ENCODE data around the gene EFCAB11.

The EFCAB11 gene

DNA sequence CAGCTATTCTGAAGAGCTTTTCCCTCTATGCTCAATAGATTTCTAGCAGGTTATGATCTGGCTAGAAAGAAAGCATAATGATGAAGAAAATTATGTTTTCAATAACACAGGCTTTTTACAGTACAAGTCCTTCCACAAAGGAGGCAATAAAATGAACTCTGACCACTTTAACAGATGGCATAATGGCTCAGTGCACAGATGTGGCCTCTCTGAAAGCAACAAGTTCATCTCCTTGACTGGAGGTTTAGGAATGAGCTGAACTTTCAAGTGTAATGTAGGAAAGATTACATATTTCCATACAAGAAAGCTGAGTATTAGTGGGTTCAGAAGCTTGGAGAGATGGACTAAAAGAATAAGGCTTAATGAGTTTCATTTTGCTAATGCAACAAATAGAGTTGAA is 147.4 kb downstream of the EFCAB11 start:
- FAIRE-seq = no peak

DNA sequence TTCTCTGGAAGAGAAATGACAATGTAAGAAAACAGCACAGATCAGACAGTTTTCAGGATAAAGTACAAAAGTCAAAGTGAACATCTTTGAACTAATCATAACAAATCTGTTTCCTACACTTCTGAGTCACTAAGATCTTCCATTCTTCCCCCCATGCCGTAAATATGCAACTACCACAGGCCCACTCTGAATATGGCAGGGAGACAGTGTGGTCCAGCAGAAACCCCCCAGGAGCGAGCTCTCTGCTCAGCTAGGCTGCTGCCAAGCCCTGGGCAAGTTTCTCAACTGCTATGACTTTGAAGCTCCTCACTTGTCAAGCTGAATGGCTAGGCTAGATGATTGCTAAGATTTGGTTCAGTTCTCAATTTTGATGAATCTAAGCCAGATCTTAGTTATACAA is 148.1 kb downstream of the EFCAB11 start:
- no peak for FAIRE-seq

DNA sequence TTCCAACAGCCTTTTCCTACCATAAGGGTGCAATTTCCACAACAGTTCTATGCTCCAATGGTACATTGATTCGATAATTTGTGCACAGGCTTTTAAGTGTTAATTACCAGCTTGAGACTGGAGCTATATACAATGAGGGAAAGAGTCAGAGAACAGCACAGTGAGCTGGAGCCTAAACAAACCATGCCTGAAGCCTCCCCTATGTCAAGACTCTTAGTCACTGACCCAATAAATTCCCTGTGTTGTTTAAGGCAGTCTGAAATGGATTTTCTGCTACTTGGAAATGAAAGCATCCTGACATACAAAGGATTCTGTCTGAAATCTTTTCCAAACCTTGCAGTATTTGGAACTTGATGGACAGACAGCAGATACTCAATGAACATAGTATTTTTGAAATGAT is 149.0 kb downstream of the EFCAB11 start:
- FAIRE-seq = no peak

GRCh38 chr14:89803542-89803941 is 151.0 kb downstream of the EFCAB11 start:
- FAIRE-seq = no peak

DNA sequence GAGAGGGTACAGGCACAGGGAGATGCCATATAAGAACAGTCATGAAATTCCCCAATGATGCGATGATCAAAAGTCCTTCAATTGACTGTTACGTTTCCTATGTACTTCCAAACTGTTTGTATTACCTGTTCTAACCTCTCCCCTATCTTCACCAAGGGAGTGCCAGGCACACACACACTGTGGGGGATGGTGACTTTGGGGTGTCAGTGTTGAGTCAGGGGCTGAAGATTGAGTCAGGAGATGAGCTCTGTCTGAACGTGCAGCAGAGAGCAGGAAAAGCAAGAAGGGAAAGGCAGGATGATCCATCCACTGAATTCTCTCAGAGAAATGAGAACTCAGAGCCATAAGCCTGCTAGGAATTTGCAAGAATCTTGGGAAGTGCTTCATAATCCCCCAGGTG is 153.4 kb downstream of the EFCAB11 start:
- FAIRE-seq = no peak

GRCh38 chr14:89798212-89798773 is 156.2 kb downstream of the EFCAB11 start:
- no peak for FAIRE-seq

- FAIRE-seq = no peak
These were observed 157.4 kb downstream of the EFCAB11 start for GRCh38 chr14:89797148-89797547.

DNA sequence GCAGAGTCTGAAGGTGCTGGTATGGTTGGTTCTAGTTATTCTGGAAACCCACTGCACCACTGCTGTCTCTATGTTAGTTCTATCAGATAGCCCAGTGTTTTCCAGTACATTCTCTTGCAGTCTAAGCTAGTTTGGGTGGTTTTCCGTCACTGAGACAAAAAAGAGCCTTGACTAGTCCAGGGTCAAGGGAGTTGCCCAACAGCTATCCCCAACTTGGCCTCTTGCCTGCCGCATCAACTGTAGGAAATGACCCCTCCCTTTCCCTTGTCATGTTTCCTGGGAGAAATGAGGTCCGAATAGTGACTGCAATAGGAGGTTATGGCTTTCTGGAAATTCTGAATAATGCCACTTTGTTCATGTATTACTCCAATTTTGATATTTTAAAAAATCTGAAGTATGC is 160.4 kb downstream of the EFCAB11 start:
- FAIRE-seq = no peak

DNA sequence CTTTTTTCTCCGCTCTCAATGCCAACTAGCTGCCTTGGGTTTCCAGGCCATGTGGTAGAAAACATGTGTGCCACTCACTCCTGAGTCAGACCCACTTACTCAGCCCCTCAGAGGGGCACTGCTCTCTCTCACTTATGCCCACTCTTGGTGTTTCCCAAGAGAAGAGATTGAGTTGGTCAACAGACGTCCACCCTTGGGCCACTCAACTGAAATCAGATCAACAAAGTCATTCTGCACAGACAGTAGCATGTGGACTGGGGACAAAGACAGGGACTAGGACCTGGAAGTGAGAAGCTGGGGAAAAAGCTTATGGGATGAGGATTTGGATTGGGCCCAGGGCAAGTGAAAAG is 161.2 kb downstream of the EFCAB11 start:
- FAIRE-seq = no peak

DNA sequence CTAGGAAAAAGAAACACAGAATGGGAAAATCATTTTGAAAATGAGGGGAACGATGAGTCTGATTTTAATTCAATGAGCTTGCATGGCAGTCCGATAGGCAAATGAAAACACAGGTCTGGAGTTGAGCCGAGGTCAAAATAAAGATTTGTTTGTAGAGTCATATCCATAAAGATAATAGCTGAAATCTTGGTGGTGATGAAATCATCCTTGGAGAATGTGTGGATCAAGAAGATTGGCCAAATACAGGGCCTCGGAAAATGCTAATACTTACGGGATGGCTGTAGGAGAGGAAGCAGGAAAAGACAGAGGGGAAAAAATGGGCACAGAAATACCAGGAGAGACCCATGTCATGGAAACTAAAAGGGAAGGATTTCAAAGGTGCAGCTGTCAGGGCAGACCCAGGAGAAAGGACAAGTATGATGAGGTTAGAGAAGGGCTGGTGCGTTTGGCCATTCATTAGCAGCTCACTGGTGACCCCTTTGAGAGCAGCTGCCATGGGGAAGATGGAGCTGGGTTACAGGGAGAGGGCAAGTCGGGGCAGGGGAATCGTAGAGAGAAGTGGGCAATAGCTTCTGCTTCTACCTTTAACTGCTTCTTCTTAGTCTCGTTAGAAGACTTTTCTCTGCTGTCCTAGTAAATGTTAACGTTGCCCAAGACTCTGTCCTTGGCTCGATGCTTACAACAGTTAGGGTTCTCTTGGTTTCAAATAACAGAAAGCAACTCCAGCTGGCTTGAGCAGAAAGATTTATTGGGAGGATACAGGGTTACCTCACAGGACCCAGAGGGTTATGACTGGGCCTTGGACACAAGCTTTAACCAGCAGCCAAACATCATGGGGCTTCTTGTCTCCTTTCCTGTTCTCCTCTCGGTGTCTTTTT is 161.8 kb downstream of the EFCAB11 start:
- no peak for FAIRE-seq

DNA sequence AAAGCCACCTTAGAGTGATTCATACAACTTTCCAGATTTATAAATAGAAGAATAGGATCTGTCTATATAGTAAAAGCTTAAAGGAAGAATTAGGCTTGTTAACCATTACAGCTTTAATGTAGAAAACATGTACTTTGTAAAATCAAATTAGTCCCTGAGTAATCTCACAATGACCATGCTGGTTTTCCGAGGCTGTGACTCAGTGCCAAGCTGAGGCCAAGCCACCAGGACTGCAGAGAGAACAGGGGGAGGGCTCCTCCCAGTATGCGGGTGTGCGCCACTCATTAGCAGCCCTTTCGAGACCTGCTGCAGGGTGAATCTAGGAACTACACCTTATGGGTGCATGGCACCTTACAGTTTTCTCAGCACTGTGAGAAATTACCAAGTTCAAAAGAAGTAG is 167.0 kb downstream of the EFCAB11 start:
- FAIRE-seq = no peak

GRCh38 chr14:89781046-89781445 is 173.5 kb downstream of the EFCAB11 start:
- FAIRE-seq = no peak

DNA sequence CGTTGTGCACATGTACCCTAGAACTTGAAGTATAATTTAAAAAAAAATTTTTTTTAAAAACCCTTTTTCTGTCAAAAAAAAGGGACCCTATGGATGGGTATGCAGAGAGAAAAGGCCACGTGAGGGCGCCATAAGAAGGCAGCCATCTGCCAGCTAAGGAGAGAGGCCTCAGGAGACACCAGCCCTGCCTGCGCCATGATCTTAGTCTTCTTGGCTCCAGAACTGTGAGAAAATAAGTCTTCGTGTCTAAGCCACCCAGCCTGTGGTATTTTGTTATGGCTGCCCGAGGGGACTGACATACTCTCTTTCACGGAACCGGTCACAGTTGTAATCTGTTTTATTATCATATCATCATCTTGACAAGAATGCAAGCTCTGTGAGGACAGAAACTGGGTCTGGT is 174.8 kb downstream of the EFCAB11 start:
- no peak for FAIRE-seq

GRCh38 chr14:89775946-89776345 is 178.6 kb downstream of the EFCAB11 start:
- FAIRE-seq = no peak

GRCh38 chr14:89775151-89775550 is 179.4 kb downstream of the EFCAB11 start:
- no peak for FAIRE-seq

- no peak for FAIRE-seq
These were observed 180.8 kb downstream of the EFCAB11 start for GRCh38 chr14:89773644-89774316.

DNA sequence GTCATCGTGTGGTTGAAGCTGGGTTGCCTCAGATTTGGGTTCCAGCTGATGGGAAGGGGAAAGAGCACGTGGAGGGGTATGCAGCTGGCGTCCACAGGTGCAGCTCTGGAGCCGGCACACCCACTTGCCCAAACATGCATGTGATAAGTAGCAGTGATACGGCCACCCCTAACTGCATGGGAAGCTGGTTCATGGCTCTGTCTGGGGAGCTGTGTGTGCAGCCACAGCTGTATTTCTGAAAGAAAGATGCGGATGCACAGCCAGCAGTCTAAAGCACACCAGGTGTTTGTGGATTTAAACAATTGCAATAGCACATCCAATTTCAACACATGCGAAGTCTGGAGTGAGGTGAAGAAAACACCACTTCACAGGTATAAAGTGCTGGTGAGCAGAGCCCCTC is 181.4 kb downstream of the EFCAB11 start:
- FAIRE-seq = no peak

DNA sequence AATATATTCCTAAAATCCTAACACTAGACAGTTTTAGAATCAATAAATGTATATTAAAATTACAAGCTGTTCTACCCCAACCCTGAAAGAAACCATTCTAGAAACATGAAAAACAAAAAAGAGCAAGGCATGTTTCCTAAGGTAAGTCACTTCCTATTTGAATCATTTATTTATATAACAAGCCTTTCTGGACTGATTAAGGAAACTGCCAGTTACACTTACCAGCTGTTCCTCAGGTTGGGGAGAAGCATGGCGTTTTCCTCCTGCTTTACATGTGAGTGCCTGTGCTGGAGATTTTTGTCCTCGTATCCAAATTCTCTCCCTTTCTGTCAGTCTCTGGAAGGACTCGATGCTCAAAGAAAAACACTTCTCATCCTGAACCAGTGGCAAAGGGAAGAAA is 183.3 kb downstream of the EFCAB11 start:
- no peak for FAIRE-seq

- FAIRE-seq = no peak
These were observed 186.7 kb downstream of the EFCAB11 start for GRCh38 chr14:89767861-89768268.

- no peak for FAIRE-seq
These were observed 187.4 kb downstream of the EFCAB11 start for GRCh38 chr14:89767131-89767530.

GRCh38 chr14:89765346-89765745 is 189.2 kb downstream of the EFCAB11 start:
- no peak for FAIRE-seq

GRCh38 chr14:89760086-89760485 is 194.4 kb downstream of the EFCAB11 start:
- no peak for FAIRE-seq

GRCh38 chr14:89757313-89757939 is 197.1 kb downstream of the EFCAB11 start:
- FAIRE-seq = no peak

GRCh38 chr14:89755816-89756215 is 198.7 kb downstream of the EFCAB11 start:
- no peak for FAIRE-seq
